GM19239 (cell line): Measurements from ENCODE around the gene NAT9.

Experiments
- DNase-seq: peaks from one replicate; pipeline ENCODE4 v3.0.0; 2011; ENCODE audit warnings: low spot score; ENCODE audit not compliant: insufficient read length
- FAIRE-seq: peaks from 2 replicates; lab custom pipeline; 2011; peaks lifted over from hg19 to GRCh38; lab: Jason Lieb, UNC

Gene NAT9

DNA sequence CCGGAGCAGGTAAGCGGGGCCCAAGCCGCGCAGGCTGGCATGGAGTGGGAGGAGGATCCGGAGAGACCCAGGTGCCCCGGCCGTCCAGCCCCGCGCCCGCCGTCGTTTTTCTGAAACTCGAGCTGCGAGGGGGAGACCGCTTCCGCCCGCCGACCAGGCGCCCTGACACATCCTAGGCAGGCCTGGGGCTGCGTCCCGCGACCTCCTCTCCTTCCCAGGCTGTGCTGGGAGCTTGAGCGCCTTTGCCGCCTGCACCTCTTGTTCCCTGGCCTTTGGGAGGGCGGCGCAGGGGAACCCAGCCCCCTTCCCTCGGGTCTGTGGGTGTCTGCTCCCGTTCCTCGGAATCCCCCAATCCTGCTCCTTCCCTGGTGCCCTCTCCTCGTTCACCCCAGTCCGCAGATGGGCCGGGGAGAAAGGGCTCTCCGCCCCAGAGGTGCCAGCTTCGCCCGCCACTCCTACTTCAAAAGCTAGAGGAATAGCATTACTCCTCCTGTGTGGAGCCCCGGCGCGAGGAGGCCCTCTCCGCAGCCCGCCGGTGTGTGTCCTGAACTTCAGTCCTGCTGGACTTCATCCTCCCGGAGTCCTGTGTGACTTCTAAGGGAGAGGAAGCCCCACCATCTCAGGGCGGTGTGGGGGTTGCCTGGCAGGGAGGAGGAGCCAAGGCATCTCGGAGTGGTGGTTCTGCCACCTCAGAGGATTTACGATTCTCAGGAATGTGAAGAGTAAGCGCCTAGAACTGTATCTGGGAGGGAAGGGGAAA, 26.7 kb downstream of the NAT9 start:
- FAIRE-seq (no peak), DNase-seq (no peak)

GRCh38 chr17:74748529-74749278, 27.4 kb downstream of the NAT9 start, which contains the start of gene NHERF1:
TSS of gene NHERF1 (plus strand) at chr17:74748628. CDS start at chr17:74748847, 219 bp downstream.
- FAIRE-seq (peak; percentile 75), DNase-seq (peak; percentile 90)

- no peak for FAIRE-seq
- DNase-seq, result no peak
Observed at GRCh38 chr17:74748279-74748528, 27.9 kb downstream of the NAT9 start.

GRCh38 chr17:74746922-74747321, 29.2 kb downstream of the NAT9 start:
- no peak for FAIRE-seq
- no peak for DNase-seq

- FAIRE-seq (no peak), DNase-seq (no peak)
Observed at GRCh38 chr17:74746376-74746775, 29.8 kb downstream of the NAT9 start.

DNA sequence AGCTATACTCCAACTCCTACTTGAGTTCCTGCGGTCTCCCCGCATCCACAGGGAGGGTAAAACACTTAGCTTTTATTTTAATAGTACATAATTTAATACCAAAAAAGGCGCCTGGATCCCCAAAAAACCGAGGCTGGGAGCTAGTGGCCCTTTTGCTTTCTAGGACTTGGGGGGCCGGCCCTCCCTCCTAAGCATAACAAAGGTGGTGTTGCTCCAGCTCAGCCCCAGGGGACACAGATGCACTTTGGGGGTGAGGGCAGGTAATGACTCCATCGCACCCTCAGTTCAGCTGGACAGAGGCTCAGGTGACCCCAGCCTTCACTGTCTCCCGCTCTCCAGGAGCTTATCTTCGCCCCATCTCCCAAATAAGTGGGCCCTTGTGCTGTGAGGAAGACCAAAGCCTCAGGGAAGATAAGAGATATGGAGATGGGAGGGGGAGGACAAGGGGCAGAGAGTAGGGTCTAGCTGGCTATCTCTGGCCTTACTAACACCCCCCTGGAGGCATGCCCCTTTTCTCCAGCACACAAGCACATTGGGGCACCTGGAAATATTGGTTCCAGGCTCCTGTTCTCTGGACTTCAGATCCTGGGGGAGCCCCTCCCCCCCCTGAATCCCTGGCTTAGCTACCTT, 30.5 kb downstream of the NAT9 start:
- FAIRE-seq, result no peak
- no peak for DNase-seq

DNA sequence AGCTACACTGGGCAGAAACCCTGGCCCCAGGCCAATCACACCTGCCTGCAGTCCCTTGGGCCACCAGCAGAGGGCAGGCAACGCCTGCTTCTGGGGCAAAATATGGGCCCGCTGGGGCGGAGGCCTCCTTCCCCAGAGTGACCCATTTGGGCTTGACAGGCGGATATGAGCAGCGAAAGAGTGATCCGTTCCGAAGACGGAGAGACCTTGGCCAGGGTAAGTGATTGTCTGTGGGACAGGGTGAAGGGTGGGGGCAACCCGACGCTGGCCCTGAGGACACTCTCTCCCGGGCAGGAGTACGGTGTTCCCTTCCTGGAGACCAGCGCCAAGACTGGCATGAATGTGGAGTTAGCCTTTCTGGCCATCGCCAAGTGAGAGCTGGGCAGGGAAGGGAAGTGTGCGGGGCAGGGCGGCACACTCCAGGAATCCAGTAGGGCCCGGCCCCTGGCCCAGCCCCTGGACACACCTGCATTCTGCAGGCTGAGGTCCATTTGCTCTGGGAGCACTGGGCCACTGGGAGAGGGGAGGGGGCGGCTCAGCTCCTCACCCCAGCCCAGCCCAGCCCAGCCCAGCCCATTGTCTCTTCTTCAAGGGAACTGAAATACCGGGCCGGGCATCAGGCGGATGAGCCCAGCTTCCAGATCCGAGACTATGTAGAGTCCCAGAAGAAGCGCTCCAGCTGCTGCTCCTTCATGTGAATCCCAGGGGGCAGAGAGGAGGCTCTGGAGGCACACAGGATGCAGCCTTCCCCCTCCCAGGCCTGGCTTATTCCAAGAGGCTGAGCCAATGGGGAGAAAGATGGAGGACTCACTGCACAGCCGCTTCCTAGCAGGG, 31.2 kb downstream of the NAT9 start:
- peak; percentile 88 for FAIRE-seq

GRCh38 chr17:74744349-74744713, 31.8 kb downstream of the NAT9 start:
- FAIRE-seq, result no peak
- no peak for DNase-seq

More for the DNA sequence above, 31.2 kb downstream of the NAT9 start:
- peak; percentile 65 for DNase-seq

- DNase-seq, result no peak
- no peak for FAIRE-seq
Observed at GRCh38 chr17:74743755-74744154, 32.4 kb downstream of the NAT9 start.

DNA sequence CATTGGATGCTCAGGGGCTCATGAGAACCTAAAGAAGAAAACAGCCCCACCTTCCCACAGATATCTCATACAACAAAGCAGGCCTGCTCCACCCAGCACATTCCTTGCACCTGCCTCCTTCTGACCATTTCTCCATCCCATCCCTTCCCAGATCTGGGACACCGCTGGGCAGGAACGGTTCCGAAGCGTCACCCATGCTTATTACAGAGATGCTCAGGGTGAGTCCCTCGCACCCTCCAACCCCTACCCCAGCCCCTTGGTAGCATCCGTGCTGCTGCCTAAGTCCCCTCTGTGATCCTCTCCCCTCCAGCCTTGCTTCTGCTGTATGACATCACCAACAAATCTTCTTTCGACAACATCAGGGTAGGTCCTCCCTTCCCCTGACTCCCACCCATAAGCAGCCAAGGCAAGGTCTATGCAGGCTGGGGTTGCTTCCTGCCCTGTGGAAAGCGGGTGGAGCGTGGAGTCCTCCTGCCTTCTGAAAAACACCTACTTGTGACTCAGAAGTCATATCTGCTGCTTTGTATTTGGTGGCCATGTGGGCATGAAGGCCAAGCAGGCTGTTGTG, 33.1 kb downstream of the NAT9 start:
- DNase-seq (no peak), FAIRE-seq (no peak)

- FAIRE-seq (peak; percentile 89), DNase-seq (peak; percentile 56)
Observed at GRCh38 chr17:74742153-74742515, 34.0 kb downstream of the NAT9 start.

- no peak for FAIRE-seq
- DNase-seq, result no peak
Observed at GRCh38 chr17:74740641-74741387, 35.3 kb downstream of the NAT9 start.

DNA sequence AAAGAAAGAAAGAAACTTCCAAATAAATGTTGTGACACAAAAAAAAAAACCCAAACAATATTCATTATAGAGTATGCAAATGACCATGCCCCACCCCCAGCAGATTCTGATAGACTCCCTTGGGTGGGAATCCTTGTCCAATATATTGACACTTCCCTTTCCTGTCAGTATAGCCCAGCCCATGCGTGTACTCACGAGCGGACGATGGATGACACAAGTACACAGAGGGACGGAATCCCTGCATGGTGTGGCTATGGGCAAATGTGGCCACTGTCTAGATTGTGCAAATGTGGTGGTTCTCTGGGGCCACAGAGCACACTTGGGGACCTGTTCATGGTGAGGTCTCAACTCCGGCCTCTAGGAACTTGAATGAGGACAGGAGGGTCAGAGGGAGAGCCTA, 36.0 kb downstream of the NAT9 start:
- no peak for FAIRE-seq
- no peak for DNase-seq

DNA sequence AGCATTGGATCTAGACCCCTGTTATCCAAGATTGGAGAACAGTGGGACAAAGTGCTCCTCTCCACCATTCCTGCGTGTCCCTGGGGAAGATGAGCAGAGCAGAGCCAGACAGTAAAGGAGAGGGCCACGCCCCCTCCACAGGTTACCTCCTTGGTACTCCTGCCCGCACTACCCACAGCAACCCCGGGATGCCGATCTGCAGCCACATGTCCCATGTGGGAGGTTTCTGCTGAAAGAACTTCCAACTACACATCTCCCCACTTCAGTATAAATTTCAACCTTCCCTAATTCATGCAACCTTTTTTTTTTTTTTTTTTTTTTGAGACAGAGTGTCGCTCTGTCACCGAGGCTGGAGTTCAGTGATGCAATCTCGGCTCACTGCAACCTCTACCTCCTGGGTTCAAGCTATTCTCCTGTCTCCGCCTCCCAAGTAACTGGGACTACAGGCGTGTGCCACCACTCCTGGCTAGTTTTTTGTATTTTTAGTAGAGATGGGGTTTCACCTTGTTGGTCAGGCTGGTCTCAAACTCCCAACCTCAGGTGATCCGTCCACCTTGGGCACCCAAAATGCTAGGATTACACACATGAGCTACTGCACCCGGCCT, 36.8 kb downstream of the NAT9 start:
- FAIRE-seq, result no peak
- no peak for DNase-seq

DNA sequence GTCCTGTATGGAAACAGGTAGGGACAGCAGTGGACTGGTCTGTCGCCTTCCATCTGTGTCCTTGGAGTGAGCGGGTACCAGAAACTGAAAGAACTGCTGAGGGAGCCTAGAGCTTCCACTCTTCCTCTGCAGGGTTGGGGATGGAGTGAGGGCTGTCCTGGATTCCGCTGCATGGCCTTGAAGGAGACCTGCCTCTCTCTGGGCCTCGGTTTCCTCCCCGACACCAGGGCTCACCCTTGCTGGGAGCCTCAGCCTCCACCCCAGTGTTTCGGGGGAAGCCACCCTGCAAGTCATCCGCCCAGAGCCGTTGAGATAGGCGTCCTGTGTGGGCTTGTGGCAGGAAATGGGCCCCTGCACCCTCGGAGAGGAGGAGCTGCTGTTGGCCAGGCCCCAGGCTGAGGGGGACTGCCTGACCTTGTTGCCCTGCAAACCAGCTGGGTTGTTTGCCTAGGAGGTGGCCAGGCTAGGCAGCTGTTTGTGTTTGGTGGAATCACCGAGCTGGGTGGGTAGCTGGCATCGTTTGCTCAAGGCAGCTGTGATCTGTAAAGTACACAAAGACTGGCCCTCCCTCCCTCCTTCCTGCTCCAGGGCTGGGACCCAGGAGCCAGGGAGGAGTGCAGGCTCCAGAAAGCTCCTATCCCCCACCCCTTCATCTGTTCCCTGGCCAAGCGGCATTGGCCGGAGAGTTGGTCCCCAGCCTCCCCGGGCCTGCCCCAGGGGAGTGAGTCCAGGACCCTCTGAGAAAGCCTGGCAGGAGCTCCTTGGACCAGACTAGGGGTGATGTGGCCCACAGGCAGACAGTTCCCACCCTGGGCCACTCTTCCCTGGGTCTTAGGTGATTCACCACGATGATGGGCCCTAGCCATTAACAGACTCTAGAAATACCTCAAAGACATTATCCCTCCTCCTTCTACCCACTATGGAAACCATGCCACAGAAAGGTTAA, 37.8 kb downstream of the NAT9 start:
- FAIRE-seq (peak; percentile 76), DNase-seq (peak; percentile 58)

GRCh38 chr17:74737299-74738050, 38.7 kb downstream of the NAT9 start:
- FAIRE-seq (peak; percentile 47), DNase-seq (no peak)

DNA sequence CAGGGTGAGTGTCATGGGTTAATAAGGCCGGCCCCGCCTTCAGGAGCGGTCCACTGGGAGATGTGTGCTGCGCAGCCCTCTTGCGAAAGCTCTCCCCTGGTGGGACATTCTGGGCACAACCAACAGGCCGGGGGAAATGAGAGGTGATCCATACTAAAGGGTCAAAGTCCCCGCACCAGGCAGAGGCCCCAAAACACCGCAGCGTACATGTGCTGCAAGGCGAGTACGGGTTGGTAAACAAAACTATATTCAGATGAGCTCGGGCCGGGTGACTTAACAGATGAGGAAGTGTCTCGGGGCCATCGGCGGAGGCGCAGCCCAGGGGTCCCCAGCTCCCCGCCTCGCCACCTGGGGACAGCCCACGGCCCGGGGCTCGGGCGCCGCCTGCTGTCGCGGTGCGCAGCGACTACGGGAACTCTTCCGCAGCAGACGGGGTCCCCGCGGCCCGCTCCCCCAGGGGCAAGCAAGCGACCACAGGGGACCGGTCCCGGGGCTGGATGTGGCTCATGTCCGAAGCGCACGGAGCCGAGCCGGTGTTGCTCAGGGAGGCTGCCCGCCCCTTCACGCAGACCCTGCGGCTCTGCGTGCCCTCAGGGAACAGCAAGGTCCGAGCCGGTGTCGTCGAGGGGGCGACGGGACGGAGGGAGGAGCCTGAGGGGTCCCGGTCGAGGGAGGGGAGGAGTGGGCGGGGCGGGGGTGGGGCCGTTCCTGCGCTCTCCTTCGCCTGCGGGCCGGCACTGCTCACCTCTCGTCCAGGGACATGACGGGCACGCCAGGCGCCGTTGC, 39.4 kb downstream of the NAT9 start, which contains the start of gene RAB37:
RAB37 (plus strand) TSS at position 744 of the 786 bp plus-strand sequence; CDS start at position 761, 17 bp downstream.
- DNase-seq (no peak), FAIRE-seq (peak; percentile 47)
